Measurements from ENCODE around the gene DUSP8.
"Not testable (repeated sequence)": the region's sequence is repeated elsewhere in the genome, so short reads cannot be mapped to it uniquely, and the experiment has no call there.

The DUSP8 gene

GRCh38 chr11:1604711-1605110 lies 32.6 kb upstream of the DUSP8 start:
- no peak for TF ChIP-seq CTCF (IDR thresholded peaks at IDR 0.05; ENCODE audit: insufficient read depth, low read length, missing control alignments)
- ChIA-PET POLR2A (no interaction called here), CTCF (interaction anchor here (2.1 kb wide), 1 partner anchor 9 kb away, joined by 20 read pairs; no protein-coding TSS in a partner anchor)
- DNase-seq (ENCODE audit: low read depth, low spot score): no peak
- H3K4me3 ChIP-seq (ENCODE audit: low read depth, low read length): no peak overlapping the region

- ChIA-PET CTCF (no interaction called here), POLR2A (no interaction called here)
- no peak for TF ChIP-seq CTCF (IDR thresholded peaks at IDR 0.05; ENCODE audit: insufficient read depth, low read length, missing control alignments)
- DNase-seq (ENCODE audit: low read depth, low spot score): no peak
- H3K4me3 ChIP-seq (ENCODE audit: low read depth, low read length): no peak overlapping the region
Observed at GRCh38 chr11:1604181-1604580, 32.1 kb upstream of the DUSP8 start.

GRCh38 chr11:1603629-1604028 lies 31.6 kb upstream of the DUSP8 start:
- POLR2A ChIA-PET: no interaction called here
- TF ChIP-seq CTCF (IDR thresholded peaks at IDR 0.05; ENCODE audit: insufficient read depth, low read length, missing control alignments): no peak
- H3K4me3 ChIP-seq (ENCODE audit: low read depth, low read length): no peak overlapping the region
- DNase-seq (ENCODE audit: low read depth, low spot score): no peak
- CTCF ChIA-PET: no interaction called here

- CTCF ChIA-PET: interaction anchor here (1.0 kb wide), 1 partner anchor 27 kb away, joined by 6 read pairs; no protein-coding TSS in a partner anchor
- H3K4me3 ChIP-seq (ENCODE audit: low read depth, low read length); DNase-seq (ENCODE audit: low read depth, low spot score); POLR2A ChIA-PET: not testable (repeated sequence)
Observed at GRCh38 chr11:1601663-1602062, 29.6 kb upstream of the DUSP8 start.

- TF ChIP-seq CTCF (IDR thresholded peaks at IDR 0.05; ENCODE audit: insufficient read depth, low read length, missing control alignments): no peak
- ChIA-PET POLR2A (no interaction called here), CTCF (no interaction called here)
- H3K4me3 ChIP-seq (ENCODE audit: low read depth, low read length): no peak overlapping the region
- no peak for DNase-seq (ENCODE audit: low read depth, low spot score)
Observed at GRCh38 chr11:1600626-1601025, 28.6 kb upstream of the DUSP8 start.

GRCh38 chr11:1598816-1599215 lies 26.7 kb upstream of the DUSP8 start:
- ChIA-PET POLR2A (no interaction called here), CTCF (interaction anchor here (0.9 to 7.8 kb wide), 3 partner anchors 20 to 52 kb away, joined by 3 to 49 read pairs (median 5); no protein-coding TSS in a partner anchor)
- DNase-seq (ENCODE audit: low read depth, low spot score): no peak
- TF ChIP-seq CTCF (IDR thresholded peaks at IDR 0.05; ENCODE audit: insufficient read depth, low read length, missing control alignments): no peak
- no peak overlapping the region for H3K4me3 ChIP-seq (ENCODE audit: low read depth, low read length)

GRCh38 chr11:1598406-1598805 lies 26.3 kb upstream of the DUSP8 start:
- H3K4me3 ChIP-seq (ENCODE audit: low read depth, low read length); POLR2A ChIA-PET; DNase-seq (ENCODE audit: low read depth, low spot score): not testable (repeated sequence)
- CTCF ChIA-PET: interaction anchor here (0.6 to 7.8 kb wide), 4 partner anchors 20 to 470 kb away, joined by 3 to 49 read pairs (median 4); no protein-coding TSS in a partner anchor

All from AG04449 (cell line).